ENCODE data around the gene CENPU. TPM values are rescaled to one million over a fixed set of nuclear protein-coding genes. Genes with fewer than 3 reads are reported as not detected.

CENPU gene
- total RNA-seq, 1 donor from 2014 or later, result 8.7 TPM

DNA sequence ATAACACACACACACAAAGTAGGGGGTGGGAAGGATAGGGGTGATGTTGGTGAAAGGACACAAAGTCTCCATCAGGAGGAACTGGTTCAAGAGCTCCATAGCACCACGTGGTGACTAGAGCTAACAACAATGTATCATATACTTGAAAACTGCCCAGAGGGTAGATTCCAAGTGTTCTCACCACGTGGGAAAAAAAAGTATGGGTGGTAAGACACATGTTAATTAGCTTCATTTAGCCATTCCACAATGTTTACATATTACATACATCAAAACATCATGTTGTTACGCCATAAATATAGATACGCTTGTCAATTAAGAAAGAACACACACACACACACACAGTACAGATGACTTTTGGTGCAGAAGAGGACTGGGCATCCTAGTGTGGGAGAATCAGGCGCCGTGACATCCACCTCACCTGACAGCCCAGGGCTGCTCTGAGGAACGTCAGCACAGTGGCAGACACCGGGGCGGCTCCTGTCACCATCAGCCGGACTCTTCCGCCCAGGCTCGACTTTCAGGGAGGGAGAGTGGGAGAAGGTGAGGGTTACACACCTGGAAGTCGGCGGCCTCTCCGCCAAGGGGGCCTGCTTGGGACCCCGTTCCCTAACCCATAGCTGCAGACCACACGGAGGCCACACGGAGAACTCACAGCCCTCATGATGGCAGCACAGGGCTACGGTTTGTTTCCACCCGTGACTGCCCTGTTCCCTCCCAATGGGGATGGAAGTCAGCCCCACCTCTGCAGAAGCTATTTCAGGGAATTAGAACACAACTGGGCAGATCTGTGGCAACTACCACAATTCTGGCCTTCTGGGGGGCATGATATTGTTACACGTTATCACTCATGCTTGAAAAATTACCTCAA lies 31.8 kb upstream of the CENPU start:
- Histone ChIP-seq H3K36me3 (ENCODE audit: control insufficient read depth, insufficient read depth, low read length) (peaks cover 11% of the 10 kb centered on the region), H3K27me3 (ENCODE audit: control insufficient read depth, insufficient read depth, low read length) (no peaks in the 10 kb centered on the region), H3K4me3 (ENCODE audit: low read depth, low read length) (no peak overlapping the region)
- DNase-seq (ENCODE audit: low read depth), result no peak
- TF ChIP-seq, protein P1, sequence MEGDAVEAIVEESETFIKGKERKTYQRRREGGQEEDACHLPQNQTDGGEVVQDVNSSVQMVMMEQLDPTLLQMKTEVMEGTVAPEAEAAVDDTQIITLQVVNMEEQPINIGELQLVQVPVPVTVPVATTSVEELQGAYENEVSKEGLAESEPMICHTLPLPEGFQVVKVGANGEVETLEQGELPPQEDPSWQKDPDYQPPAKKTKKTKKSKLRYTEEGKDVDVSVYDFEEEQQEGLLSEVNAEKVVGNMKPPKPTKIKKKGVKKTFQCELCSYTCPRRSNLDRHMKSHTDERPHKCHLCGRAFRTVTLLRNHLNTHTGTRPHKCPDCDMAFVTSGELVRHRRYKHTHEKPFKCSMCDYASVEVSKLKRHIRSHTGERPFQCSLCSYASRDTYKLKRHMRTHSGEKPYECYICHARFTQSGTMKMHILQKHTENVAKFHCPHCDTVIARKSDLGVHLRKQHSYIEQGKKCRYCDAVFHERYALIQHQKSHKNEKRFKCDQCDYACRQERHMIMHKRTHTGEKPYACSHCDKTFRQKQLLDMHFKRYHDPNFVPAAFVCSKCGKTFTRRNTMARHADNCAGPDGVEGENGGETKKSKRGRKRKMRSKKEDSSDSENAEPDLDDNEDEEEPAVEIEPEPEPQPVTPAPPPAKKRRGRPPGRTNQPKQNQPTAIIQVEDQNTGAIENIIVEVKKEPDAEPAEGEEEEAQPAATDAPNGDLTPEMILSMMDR (IDR thresholded peaks at IDR 0.05; ENCODE audit: insufficient read depth, low read length, poor library complexity, severe bottlenecking), result no peak

DNA sequence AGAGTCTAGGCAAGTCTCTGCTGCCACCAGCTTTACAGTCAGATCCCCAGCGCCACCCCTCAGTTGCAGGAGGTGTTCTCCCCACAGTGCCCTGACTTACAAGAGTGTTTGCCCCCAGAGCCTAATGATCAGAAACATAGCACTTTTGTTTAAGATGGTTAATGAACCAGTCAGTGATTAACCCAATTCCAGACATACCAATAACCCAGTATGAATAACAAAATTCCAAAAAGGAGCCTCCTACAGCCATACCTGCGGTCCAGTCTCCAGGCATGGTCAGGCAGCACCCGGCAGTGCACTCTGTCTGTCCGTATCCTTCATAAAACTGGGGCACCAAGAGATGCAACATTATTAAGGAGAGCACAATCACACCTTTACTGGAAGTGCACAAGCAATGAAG lies 30.7 kb upstream of the CENPU start:
- TF ChIP-seq, protein P1 (IDR thresholded peaks at IDR 0.05; ENCODE audit: insufficient read depth, low read length, poor library complexity, severe bottlenecking), result no peak
- H3K36me3 ChIP-seq (ENCODE audit: control insufficient read depth, insufficient read depth, low read length), result peaks cover 12% of the 10 kb centered on the region

DNA sequence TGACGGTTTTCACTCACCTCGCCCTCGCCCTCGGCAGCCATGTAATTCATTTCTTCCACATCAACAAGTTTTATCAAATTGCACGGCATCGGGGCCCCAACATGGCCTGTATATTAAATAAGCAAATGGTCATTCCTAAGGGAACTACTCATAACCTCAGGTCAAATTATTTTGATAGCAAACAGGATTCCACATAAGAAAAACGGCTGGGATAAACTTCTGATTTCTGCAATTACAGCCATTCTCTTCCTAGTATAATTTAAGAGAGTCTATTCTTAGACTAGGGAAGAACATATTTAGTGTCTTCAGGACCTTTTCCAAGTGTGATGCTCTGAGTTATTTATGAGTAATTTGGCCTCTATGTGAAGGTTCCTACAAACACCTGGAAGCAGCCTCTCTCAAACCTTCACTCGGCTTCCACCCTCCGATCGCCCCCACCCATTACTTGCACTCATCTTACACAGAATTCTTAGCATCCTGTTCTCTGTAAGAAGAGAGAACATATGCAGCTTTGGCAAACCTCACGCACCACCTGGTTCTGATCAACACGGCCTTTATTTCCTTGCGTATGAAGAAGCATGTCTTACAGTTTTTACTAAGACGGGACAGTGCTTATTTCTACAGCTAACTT lies 29.4 kb upstream of the CENPU start:
- H3K27me3 ChIP-seq (ENCODE audit: control insufficient read depth, insufficient read depth, low read length), result no peaks in the 10 kb centered on the region
- H3K4me3 ChIP-seq (ENCODE audit: low read depth, low read length), result no peak overlapping the region
- DNase-seq (ENCODE audit: low read depth), result no peak
- peaks cover 10% of the 10 kb centered on the region for H3K36me3 ChIP-seq (ENCODE audit: control insufficient read depth, insufficient read depth, low read length)
- TF ChIP-seq, protein P1 (IDR thresholded peaks at IDR 0.05; ENCODE audit: insufficient read depth, low read length, poor library complexity, severe bottlenecking), result no peak

More for the DNA sequence above, 30.7 kb upstream of the CENPU start:
- DNase-seq (ENCODE audit: low read depth), result no peak
- H3K27me3 ChIP-seq (ENCODE audit: control insufficient read depth, insufficient read depth, low read length), result no peaks in the 10 kb centered on the region
- H3K4me3 ChIP-seq (ENCODE audit: low read depth, low read length), result no peak overlapping the region

DNA sequence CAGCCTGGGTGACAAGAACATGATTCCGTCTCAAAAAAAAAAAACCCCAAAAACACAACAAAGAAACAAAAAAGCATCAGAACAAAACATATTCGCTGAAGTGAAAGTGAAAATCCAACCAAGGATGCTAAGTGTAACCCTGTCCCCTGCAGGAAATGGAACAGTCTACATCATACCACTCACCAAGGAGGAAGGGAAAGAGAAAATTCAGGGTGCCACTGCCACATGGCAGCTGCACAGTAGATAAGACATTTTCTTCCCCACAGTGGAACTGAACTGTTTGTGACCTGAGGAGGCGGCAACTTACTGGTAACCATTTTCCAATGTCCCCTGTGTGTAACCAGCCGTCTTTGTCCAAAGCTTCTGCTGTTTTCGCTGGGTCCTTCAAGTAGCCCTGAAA lies 28.2 kb upstream of the CENPU start:
- H3K36me3 ChIP-seq (ENCODE audit: control insufficient read depth, insufficient read depth, low read length), result peaks cover 6% of the 10 kb centered on the region
- no peak overlapping the region for H3K4me3 ChIP-seq (ENCODE audit: low read depth, low read length)
- TF ChIP-seq, protein P1 (IDR thresholded peaks at IDR 0.05; ENCODE audit: insufficient read depth, low read length, poor library complexity, severe bottlenecking), result no peak
- no peaks in the 10 kb centered on the region for H3K27me3 ChIP-seq (ENCODE audit: control insufficient read depth, insufficient read depth, low read length)
- DNase-seq (ENCODE audit: low read depth), result no peak

DNA sequence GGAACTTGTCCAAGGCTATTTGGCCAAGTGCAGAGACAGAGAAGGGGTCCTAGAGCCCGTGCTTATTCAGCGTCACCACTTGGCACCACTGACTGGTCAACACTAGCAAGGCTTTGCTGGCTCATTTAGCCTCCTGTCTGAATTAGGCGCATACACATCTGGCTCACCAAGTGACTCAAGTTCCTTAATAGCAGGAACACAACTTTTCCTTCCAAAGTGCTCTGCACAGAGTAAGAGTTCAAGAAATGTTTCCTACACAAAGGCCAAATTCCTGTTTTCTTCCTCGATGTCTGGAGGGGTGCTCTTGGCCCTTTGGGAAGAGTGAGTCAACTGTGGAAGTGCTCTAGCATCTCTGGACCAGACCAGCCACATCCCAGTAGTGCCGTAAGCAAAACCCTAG lies 26.8 kb upstream of the CENPU start:
- Histone ChIP-seq H3K36me3 (ENCODE audit: control insufficient read depth, insufficient read depth, low read length) (peaks cover 2% of the 10 kb centered on the region), H3K27me3 (ENCODE audit: control insufficient read depth, insufficient read depth, low read length) (no peaks in the 10 kb centered on the region), H3K4me3 (ENCODE audit: low read depth, low read length) (no peak overlapping the region)
- DNase-seq (ENCODE audit: low read depth), result no peak
- TF ChIP-seq, protein P1 (IDR thresholded peaks at IDR 0.05; ENCODE audit: insufficient read depth, low read length, poor library complexity, severe bottlenecking), result no peak

All from kidney epithelial cell (primary cell).